GM12892 (cell line): ENCODE measurements around the gene ATRN.

ENCODE experiments used
- POLR2A ChIP-seq: IDR thresholded peaks from 2 replicates; pipeline ENCODE4 v1.6.1; 2011; ENCODE audit warnings: low read depth, low read length, control low read depth
- POLR2AphosphoS5 ChIP-seq: IDR thresholded peaks from 2 replicates; pipeline ENCODE4 v1.6.1; 2011; ENCODE audit warnings: low read depth, low read length, control low read depth

- TF ChIP-seq POLR2AphosphoS5, result no peak
- no peak for TF ChIP-seq POLR2A
These were observed 24.0 kb upstream of the ATRN start for GRCh38 chr20:3446779-3447178.
